ENCODE results near the gene PRDM15. TPM values are rescaled to one million over a fixed set of nuclear protein-coding genes. Genes with fewer than 3 reads are reported as not detected.

PRDM15 gene
- total and polyA plus RNA-seq, 10 donors = 4.4 to 18.0 (median 10.8) TPM

GRCh38 chr21:41779659-41780058 is 99.5 kb downstream of the PRDM15 start:
- DNase-seq = no peak
- 48 to 66% (median 56%) methylated on average over 5 of the region's 5 CpGs for WGBS, 5 donors
- no peaks in the 10 kb centered on the region for H3K36me3 ChIP-seq
- TF ChIP-seq POLR2A (IDR thresholded peaks at IDR 0.05) (no peak), POLR2AphosphoS5 (IDR thresholded peaks at IDR 0.05) (no peak), CTCF (IDR thresholded peaks at IDR 0.05 in 8 of 11, conservative IDR thresholded peaks at IDR 0.05 in 3 of 11) (no peak)
- H3K4me1 ChIP-seq = peaks cover 0 to 13% (median 5%) of the 10 kb centered on the region in 6 donors
- H3K27ac ChIP-seq = no peak overlapping the region
- intact Hi-C loops (cut with DNase I; ENCODE audit: low total_unique reads) = no loop called here
- no peak overlapping the region for H3K4me3 ChIP-seq
- H3K9me3 ChIP-seq = no peaks in the 10 kb centered on the region
- peaks cover 0 to 100% (median 60%) of the 10 kb centered on the region in 7 donors for H3K27me3 ChIP-seq (replicated peaks in 1 of 7)

- Histone ChIP-seq H3K27ac (no peak overlapping the region), H3K9me3 (no peaks in the 10 kb centered on the region), H3K4me3 (no peak overlapping the region), H3K27me3 (replicated peaks in 1 of 7) (peaks cover 0 to 100% (median 60%) of the 10 kb centered on the region in 7 donors), H3K36me3 (no peaks in the 10 kb centered on the region), H3K4me1 (peaks cover 0 to 13% (median 5%) of the 10 kb centered on the region in 6 donors)
- DNase-seq = no peak
- TF ChIP-seq POLR2AphosphoS5 (IDR thresholded peaks at IDR 0.05) (no peak), CTCF (IDR thresholded peaks at IDR 0.05 in 8 of 11, conservative IDR thresholded peaks at IDR 0.05 in 3 of 11) (no peak), POLR2A (IDR thresholded peaks at IDR 0.05) (no peak)
- intact Hi-C loops (cut with DNase I; ENCODE audit: low total_unique reads) = no loop called here
- WGBS, 5 donors = 17 to 24% (median 21%) methylated on average over 16 of the region's 16 CpGs
Measured at GRCh38 chr21:41778930-41779600, 100.1 kb downstream of the PRDM15 start.

- 27 to 41% (median 31%) methylated on average over 35 to 45 of the region's 45 CpGs for WGBS, 5 donors
- no peak overlapping the region for H3K4me3 ChIP-seq
- no peaks in the 10 kb centered on the region for H3K9me3 ChIP-seq
- peaks cover 0 to 100% (median 62%) of the 10 kb centered on the region in 7 donors for H3K27me3 ChIP-seq (replicated peaks in 1 of 7)
- peak in 2 of 3 donors; percentile 13 to 30 for TF ChIP-seq POLR2AphosphoS5 (IDR thresholded peaks at IDR 0.05)
- peak in 10 of 11 experiments; percentile 31 to 87 (median 71) for TF ChIP-seq CTCF (IDR thresholded peaks at IDR 0.05 in 8 of 11, conservative IDR thresholded peaks at IDR 0.05 in 3 of 11)
- TF ChIP-seq POLR2A (IDR thresholded peaks at IDR 0.05) = no peak
- intact Hi-C loops (cut with DNase I; ENCODE audit: low total_unique reads) = no loop called here
- no peak overlapping the region for H3K27ac ChIP-seq
- DNase-seq = no peak
- peaks cover 0 to 13% (median 5%) of the 10 kb centered on the region in 6 donors for H3K4me1 ChIP-seq
- no peaks in the 10 kb centered on the region for H3K36me3 ChIP-seq
Measured at GRCh38 chr21:41777951-41778815, 101.0 kb downstream of the PRDM15 start.

GRCh38 chr21:41776778-41777177 is 102.4 kb downstream of the PRDM15 start:
- Histone ChIP-seq H3K27ac (no peak overlapping the region), H3K36me3 (no peaks in the 10 kb centered on the region), H3K4me3 (no peak overlapping the region), H3K4me1 (peaks cover 0 to 13% (median 5%) of the 10 kb centered on the region in 6 donors), H3K9me3 (no peaks in the 10 kb centered on the region), H3K27me3 (replicated peaks in 1 of 7) (peaks cover 0 to 100% (median 53%) of the 10 kb centered on the region in 7 donors)
- TF ChIP-seq POLR2A (IDR thresholded peaks at IDR 0.05) = no peak
- TF ChIP-seq POLR2AphosphoS5 (IDR thresholded peaks at IDR 0.05) = no peak
- TF ChIP-seq CTCF (IDR thresholded peaks at IDR 0.05 in 8 of 11, conservative IDR thresholded peaks at IDR 0.05 in 3 of 11) = no peak
- WGBS, 5 donors = 70 to 93% (median 83%) methylated on average over 4 of the region's 4 CpGs
- DNase-seq = no peak
- intact Hi-C loops (cut with DNase I; ENCODE audit: low total_unique reads) = no loop called here
